Caco-2 (cell line): ENCODE results near the gene KLC3. TPM values are rescaled to one million over a fixed set of nuclear protein-coding genes. Genes with fewer than 3 reads are reported as not detected.
A peak's percentile ranks its signal among the peaks of the same experiment; 100 is the strongest.

Source experiments
- BruUV-seq: library from RNA; stranded (reverse); fragments of 400-500 nt; replicated peaks from 2 replicates; lab custom pipeline; 2021; lab: Mats Ljungman, UMichigan
- CTCF ChIA-PET: fragments of 300-600 bp; sonication (Branson Sonifier 250); formaldehyde crosslinking; loops from one replicate; lab custom pipeline; 2022; ENCODE audit warnings: antibody characterized with exemption; lab: Charles Lee
- POLR2A ChIA-PET: fragments of 300-600 bp; sonication (Branson Sonifier 250); formaldehyde crosslinking; loops from one replicate; lab custom pipeline; 2022; ENCODE audit warnings: antibody characterized with exemption; lab: Charles Lee
- DNase-seq, 2 experiments: peaks; one replicate each; pipeline versions ENCODE4 v3.0.0 to v3.0.0-alpha.2; 2020 to 2022
- H3K27me3 ChIP-seq: replicated peaks from 2 replicates; pipeline ENCODE4 v1.6.0; 2011; ENCODE audit warnings: low read length; ENCODE audit not compliant: control insufficient read depth, insufficient read depth
- H3K36me3 ChIP-seq: 2 replicates; pipeline ENCODE4 v1.5.1; 2011; ENCODE audit warnings: low read length; ENCODE audit not compliant: control insufficient read depth, insufficient read depth
- H3K4me1 ChIP-seq: fragments of 250-450 bp; sonication (Bioruptor Pico); 2 replicates; pipeline ENCODE4 v1.5.1; 2020; ENCODE audit warnings: mild to moderate bottlenecking
- H3K4me3 ChIP-seq: 2 replicates; pipeline ENCODE4 v1.5.1; 2011; ENCODE audit warnings: low read depth, mild to moderate bottlenecking, control low read depth, low read length
- H3K9me3 ChIP-seq: fragments of 250-450 bp; sonication (Bioruptor Pico); 2 replicates; pipeline ENCODE4 v1.5.1; 2020; ENCODE audit warnings: mild to moderate bottlenecking, moderate library complexity
- H3K27ac Mint-ChIP-seq: one replicate; pipeline ENCODE4 v1.8.0; 2022; ENCODE audit warnings: mixed read lengths; ENCODE audit not compliant: unreplicated experiment
- H3K27me3 Mint-ChIP-seq: one replicate; pipeline ENCODE4 v1.8.0; 2022; ENCODE audit warnings: mixed read lengths; ENCODE audit not compliant: insufficient read depth, unreplicated experiment
- H3K36me3 Mint-ChIP-seq: one replicate; pipeline ENCODE4 v1.8.0; 2022; ENCODE audit warnings: mild to moderate bottlenecking, mixed read lengths; ENCODE audit not compliant: insufficient read depth, unreplicated experiment
- H3K4me1 Mint-ChIP-seq: one replicate; pipeline ENCODE4 v1.8.0; 2022; ENCODE audit warnings: low read depth, mixed read lengths; ENCODE audit not compliant: unreplicated experiment
- H3K4me3 Mint-ChIP-seq: one replicate; pipeline ENCODE4 v1.8.0; 2022; ENCODE audit warnings: mild to moderate bottlenecking, moderate library complexity, mixed read lengths; ENCODE audit not compliant: unreplicated experiment
- H3K9me3 Mint-ChIP-seq: one replicate; pipeline ENCODE4 v1.8.0; 2022; ENCODE audit warnings: mixed read lengths; ENCODE audit not compliant: unreplicated experiment
- CTCF ChIP-seq, 2 experiments: fragments of 200-600 bp in 1 of 2; IDR thresholded peaks; 1 replicate in 1 of 2; 2 replicates in 1 of 2; pipeline versions ENCODE4 v1.5.1 to v1.8.0; 2011 to 2022; ENCODE audit warnings: antibody characterized with exemption in 1 of 2, control low read depth in 1 of 2, inconsistent platforms in 1 of 2, low read depth in 1 of 2, low read length in 1 of 2, mild to moderate bottlenecking in 1 of 2, moderate library complexity in 1 of 2; ENCODE audit not compliant: insufficient read depth in 1 of 2, severe bottlenecking in 1 of 2, unreplicated experiment in 1 of 2
- intact Hi-C: fragments of 100-400 bp; cut with micrococcal nuclease; formaldehyde crosslinking; loops from one replicate; pipeline ENCODE4 v1.10.0; 2022; ENCODE audit not compliant: unreplicated experiment
- total RNA-seq: library from RNA; stranded (reverse); gene quantifications from 2 replicates; pipeline ENCODE4 v1.2.3, GENCODE V29; 2022

Gene KLC3
- total RNA-seq, 1 experiment from 2014 or later, result 10.2 TPM

- Histone ChIP-seq H3K4me3 (no peak overlapping the region), H3K36me3 (no peaks in the 10 kb centered on the region), H3K27me3 (no peaks in the 10 kb centered on the region), H3K9me3 (0 out of 2 replicates have a peak, but pooled peaks cover 2% of the 10 kb centered on the region), H3K4me1 (no peaks in the 10 kb centered on the region)
- H3K36me3 Mint-ChIP-seq, result peaks cover 13% of the 10 kb centered on the region
- H3K27me3 Mint-ChIP-seq, result no peaks in the 10 kb centered on the region
- no peak overlapping the region for H3K4me3 Mint-ChIP-seq
- DNase-seq, result no peak
- ChIA-PET CTCF (no interaction called here), POLR2A (interaction anchor here (0.7 kb wide), 1 partner anchor 1901 kb away, joined by 4 read pairs; no protein-coding TSS in a partner anchor)
- H3K4me1 Mint-ChIP-seq, result no peaks in the 10 kb centered on the region
- no peak overlapping the region for H3K27ac Mint-ChIP-seq
- BruUV-seq, result no TSS peak
- no peaks in the 10 kb centered on the region for H3K9me3 Mint-ChIP-seq
- intact Hi-C loops, result no loop called here
- TF ChIP-seq CTCF (IDR thresholded peaks at IDR 0.05; ENCODE audit: insufficient read depth in 1 of 2, low read depth in 1 of 2, low read length in 1 of 2, severe bottlenecking in 1 of 2, unreplicated experiment in 1 of 2), result no peak
Observed at GRCh38 chr19:45305007-45305406, 35.5 kb upstream of the KLC3 start.

- TF ChIP-seq CTCF (IDR thresholded peaks at IDR 0.05; ENCODE audit: insufficient read depth in 1 of 2, low read depth in 1 of 2, low read length in 1 of 2, severe bottlenecking in 1 of 2, unreplicated experiment in 1 of 2), result no peak
- H3K9me3 Mint-ChIP-seq, result no peaks in the 10 kb centered on the region
- Histone ChIP-seq H3K36me3 (no peaks in the 10 kb centered on the region), H3K4me1 (no peaks in the 10 kb centered on the region), H3K9me3 (0 out of 2 replicates have a peak, but pooled peaks cover 2% of the 10 kb centered on the region), H3K4me3 (no peak overlapping the region), H3K27me3 (no peaks in the 10 kb centered on the region)
- no peak overlapping the region for H3K4me3 Mint-ChIP-seq
- POLR2A ChIA-PET, result interaction anchor here (0.7 kb wide), 2 partner anchors 13 to 1901 kb away, joined by 3 to 4 read pairs; no protein-coding TSS in a partner anchor
- intact Hi-C loops, result no loop called here
- CTCF ChIA-PET, result no interaction called here
- H3K36me3 Mint-ChIP-seq, result peaks cover 13% of the 10 kb centered on the region
- BruUV-seq, result no TSS peak
- H3K27me3 Mint-ChIP-seq, result no peaks in the 10 kb centered on the region
- H3K4me1 Mint-ChIP-seq, result no peaks in the 10 kb centered on the region
- peak; percentile 37 to 66 for DNase-seq
- no peak overlapping the region for H3K27ac Mint-ChIP-seq
Observed at GRCh38 chr19:45305421-45305820, 35.1 kb upstream of the KLC3 start.

GRCh38 chr19:45306040-45306439 lies 34.5 kb upstream of the KLC3 start:
- H3K4me3 ChIP-seq, result no peak overlapping the region
- TF ChIP-seq CTCF (IDR thresholded peaks at IDR 0.05; ENCODE audit: insufficient read depth in 1 of 2, low read depth in 1 of 2, low read length in 1 of 2, severe bottlenecking in 1 of 2, unreplicated experiment in 1 of 2), result no peak
- H3K36me3 Mint-ChIP-seq, result peaks cover 13% of the 10 kb centered on the region
- intact Hi-C loops, result no loop called here
- H3K27ac Mint-ChIP-seq, result no peak overlapping the region
- H3K27me3 ChIP-seq, result no peaks in the 10 kb centered on the region
- no peak overlapping the region for H3K4me3 Mint-ChIP-seq
- H3K4me1 ChIP-seq, result no peaks in the 10 kb centered on the region
- H3K9me3 ChIP-seq, result 0 out of 2 replicates have a peak, but pooled peaks cover 2% of the 10 kb centered on the region
- H3K4me1 Mint-ChIP-seq, result no peaks in the 10 kb centered on the region
- POLR2A ChIA-PET, result interaction anchor here (0.7 kb wide), 2 partner anchors 13 to 1900 kb away, joined by 3 to 4 read pairs; no protein-coding TSS in a partner anchor
- CTCF ChIA-PET, result no interaction called here
- H3K36me3 ChIP-seq, result no peaks in the 10 kb centered on the region
- no peaks in the 10 kb centered on the region for H3K9me3 Mint-ChIP-seq
- no peak for DNase-seq
- H3K27me3 Mint-ChIP-seq, result no peaks in the 10 kb centered on the region
- no TSS peak for BruUV-seq
